Anterior cingulate cortex (tissue), 58 donors: ENCODE data around the gene CDH4.
"Not testable (repeated sequence)": the region's sequence is repeated elsewhere in the genome, so short reads cannot be mapped to it uniquely, and the experiment has no call there.

Source experiments
- DNase-seq, 58 donors: peaks; one replicate each; lab custom pipeline; 2025; lab: John Stamatoyannopoulos, UW

Gene CDH4

GRCh38 chr20:61404303-61404702 lies 152.2 kb downstream of the CDH4 start:
- DNase-seq: no peak

GRCh38 chr20:61405007-61405406 lies 152.9 kb downstream of the CDH4 start:
- no peak for DNase-seq

- not testable (repeated sequence) for DNase-seq
Measured at GRCh38 chr20:61406773-61407172, 154.7 kb downstream of the CDH4 start.

- DNase-seq: no peak
Measured at GRCh38 chr20:61407561-61407960, 155.5 kb downstream of the CDH4 start.

GRCh38 chr20:61408951-61409740 lies 157.1 kb downstream of the CDH4 start:
- peak in 3 of 58 donors; percentile 10 to 15 (median 15) for DNase-seq

- no peak for DNase-seq
Measured at GRCh38 chr20:61411743-61412142, 159.7 kb downstream of the CDH4 start.

GRCh38 chr20:61413752-61414151 lies 161.7 kb downstream of the CDH4 start:
- no peak for DNase-seq

- peak in 34 of 58 donors; percentile 8 to 87 (median 54) for DNase-seq
Measured at GRCh38 chr20:61414455-61414991, 162.5 kb downstream of the CDH4 start.

- peak in 2 of 58 donors; percentile 9 to 15 for DNase-seq
Measured at GRCh38 chr20:61416546-61416945, 164.5 kb downstream of the CDH4 start.

- DNase-seq: no peak
Measured at GRCh38 chr20:61417221-61417941, 165.3 kb downstream of the CDH4 start.

GRCh38 chr20:61419010-61419409 lies 166.9 kb downstream of the CDH4 start:
- no peak for DNase-seq

- no peak for DNase-seq
Measured at GRCh38 chr20:61419501-61419900, 167.4 kb downstream of the CDH4 start.

GRCh38 chr20:61420056-61420455 lies 168.0 kb downstream of the CDH4 start:
- DNase-seq: no peak

GRCh38 chr20:61420781-61421180 lies 168.7 kb downstream of the CDH4 start:
- DNase-seq: no peak

- DNase-seq: no peak
Measured at GRCh38 chr20:61422636-61423425, 170.8 kb downstream of the CDH4 start.

GRCh38 chr20:61424011-61424627 lies 172.1 kb downstream of the CDH4 start:
- DNase-seq: no peak

GRCh38 chr20:61424628-61425420 lies 172.8 kb downstream of the CDH4 start:
- DNase-seq: no peak

- not testable (repeated sequence) for DNase-seq
Measured at GRCh38 chr20:61425541-61425991, 173.5 kb downstream of the CDH4 start.

- DNase-seq: no peak
Measured at GRCh38 chr20:61426352-61426751, 174.3 kb downstream of the CDH4 start.
